DMS153 (cell line): Measurements from ENCODE around the gene CTDP1.
"Not testable (repeated sequence)": the region's sequence is repeated elsewhere in the genome, so short reads cannot be mapped to it uniquely, and the experiment has no call there.

Experiments
- DNase-seq: peaks from one replicate; lab custom pipeline; 2025; lab: John Stamatoyannopoulos, UW

CTDP1 gene

GRCh38 chr18:79725486-79725885, 45.9 kb downstream of the CTDP1 start:
- no peak for DNase-seq

DNA sequence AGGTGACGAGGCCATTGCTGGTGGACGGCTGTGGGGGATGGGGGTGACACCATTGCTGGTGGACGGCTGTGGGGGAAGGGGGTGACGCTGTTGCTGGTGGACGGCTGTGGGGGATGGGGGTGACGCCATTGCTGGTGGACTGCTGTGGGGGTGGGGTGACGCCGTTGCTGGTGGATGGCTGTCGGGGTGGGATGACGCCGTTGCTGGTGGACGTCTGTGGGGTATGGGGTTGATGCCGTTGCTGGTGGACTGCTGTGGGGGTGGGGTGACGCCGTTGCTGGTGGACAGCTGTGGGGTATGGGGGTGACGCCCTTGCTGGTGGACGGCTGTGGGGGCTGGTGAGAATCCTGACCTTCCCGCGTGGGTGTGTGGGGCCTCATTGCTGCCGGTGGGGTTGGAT, 47.1 kb downstream of the CTDP1 start:
- DNase-seq, result no peak

DNA sequence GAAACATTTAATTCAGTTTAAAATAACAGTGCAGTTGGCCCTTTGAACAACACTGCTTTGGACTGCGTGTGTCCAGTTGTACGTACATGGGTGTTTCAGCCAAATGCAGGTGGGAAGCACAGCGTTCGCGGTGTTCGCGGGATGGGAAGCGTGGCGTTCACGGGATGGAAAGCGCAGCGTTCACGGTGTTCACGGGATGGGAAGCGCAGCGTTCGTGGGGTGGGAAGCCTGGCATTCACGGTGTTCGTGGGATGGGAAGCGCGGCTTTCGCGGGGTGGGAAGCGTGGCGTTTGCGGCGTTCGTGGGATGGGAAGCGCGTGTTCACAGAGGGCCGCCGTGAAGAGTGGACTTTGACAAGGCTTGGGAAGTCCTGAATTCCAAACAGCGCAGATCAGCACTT, 47.6 kb downstream of the CTDP1 start:
- no peak for DNase-seq

DNA sequence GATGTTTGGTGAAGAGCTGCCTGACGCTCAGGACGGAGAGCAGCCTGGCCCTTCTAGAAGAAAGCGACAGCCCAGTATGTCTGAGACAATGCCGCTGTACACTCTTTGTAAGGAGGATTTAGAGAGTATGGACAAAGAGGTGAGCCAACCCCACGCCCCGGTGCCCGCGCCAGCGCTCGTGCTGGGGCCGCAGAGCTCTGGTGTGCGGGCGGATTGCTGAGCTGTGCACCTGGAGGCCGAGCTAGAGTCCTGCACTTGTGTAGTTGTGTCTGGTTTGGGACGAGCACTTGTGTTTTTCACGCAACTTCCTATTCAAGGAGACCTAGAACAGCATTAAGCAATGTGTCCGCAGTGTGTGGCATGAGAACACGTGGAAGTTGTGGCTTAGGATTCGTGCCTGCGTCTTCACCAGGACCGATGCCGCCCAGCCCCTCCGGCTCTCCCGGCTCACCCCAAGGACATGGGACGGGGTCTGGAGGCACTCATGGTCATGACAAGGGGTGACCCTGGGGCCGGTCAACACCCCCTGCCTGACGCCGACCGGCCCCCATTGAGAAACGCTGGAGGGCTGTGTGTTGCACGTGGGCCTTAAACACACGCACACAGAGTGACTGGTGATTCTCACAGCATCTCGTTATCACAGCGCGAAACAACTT, 49.5 kb downstream of the CTDP1 start:
- DNase-seq, result no peak

GRCh38 chr18:79729611-79730010, 50.0 kb downstream of the CTDP1 start:
- no peak for DNase-seq

DNA sequence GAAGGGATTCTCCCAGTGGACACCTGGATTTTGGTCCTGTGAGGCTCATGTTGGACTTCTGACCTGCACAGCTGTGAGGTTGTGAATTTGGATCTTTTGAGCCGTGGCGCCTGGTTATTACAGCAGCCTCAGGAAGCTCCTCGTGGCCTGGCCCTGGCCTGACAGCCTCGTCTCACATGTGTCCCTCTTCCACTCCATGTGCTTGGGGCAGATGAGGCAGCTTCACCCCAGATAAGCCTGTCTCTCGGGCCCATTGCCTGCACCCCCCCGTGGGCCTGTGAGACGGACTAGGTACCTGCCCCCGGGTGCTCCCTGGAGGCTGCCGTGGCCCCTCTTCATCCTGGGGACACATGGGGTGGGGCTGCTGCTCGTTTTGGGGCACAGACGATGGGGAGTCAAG, 51.2 kb downstream of the CTDP1 start:
- no peak for DNase-seq

DNA sequence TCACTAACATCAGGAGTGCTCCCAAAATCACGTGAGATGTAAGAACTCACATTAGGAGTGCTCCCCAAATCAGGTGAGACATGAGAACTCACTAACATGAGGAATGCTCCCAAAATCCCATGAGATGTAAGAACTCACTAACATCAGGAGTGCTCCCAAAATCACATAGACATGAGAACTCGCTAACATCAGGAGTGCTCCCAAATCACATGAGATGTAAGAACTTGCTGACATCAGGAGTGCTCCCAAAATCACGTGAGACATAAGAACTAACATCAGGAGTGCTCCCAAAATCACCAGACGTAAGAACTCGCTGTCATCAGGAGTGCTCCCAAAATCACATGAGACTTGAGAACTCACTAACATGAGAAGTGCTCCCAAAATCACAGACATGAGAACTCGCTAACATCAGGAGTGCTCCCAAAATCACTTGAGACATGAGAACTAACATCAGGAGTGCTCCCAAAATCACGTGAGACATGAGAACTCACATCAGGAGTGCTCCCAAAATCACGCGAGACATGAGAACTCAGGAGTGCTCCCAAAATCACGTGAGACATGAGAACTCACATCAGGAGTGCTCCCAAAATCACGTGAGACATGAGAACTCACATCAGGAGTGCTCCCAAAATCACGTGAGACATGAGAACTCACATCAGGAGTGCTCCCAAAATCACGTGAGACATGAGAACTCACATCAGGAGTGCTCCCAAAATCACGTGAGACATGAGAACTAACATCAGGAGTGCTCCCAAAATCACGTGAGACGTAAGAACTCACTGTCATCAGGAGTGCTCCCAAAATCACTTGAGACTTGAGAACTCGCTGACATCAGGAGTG, 52.5 kb downstream of the CTDP1 start:
- DNase-seq, result not testable (repeated sequence)

- DNase-seq, result no peak
Measured at GRCh38 chr18:79732721-79733025, 53.1 kb downstream of the CTDP1 start.

DNA sequence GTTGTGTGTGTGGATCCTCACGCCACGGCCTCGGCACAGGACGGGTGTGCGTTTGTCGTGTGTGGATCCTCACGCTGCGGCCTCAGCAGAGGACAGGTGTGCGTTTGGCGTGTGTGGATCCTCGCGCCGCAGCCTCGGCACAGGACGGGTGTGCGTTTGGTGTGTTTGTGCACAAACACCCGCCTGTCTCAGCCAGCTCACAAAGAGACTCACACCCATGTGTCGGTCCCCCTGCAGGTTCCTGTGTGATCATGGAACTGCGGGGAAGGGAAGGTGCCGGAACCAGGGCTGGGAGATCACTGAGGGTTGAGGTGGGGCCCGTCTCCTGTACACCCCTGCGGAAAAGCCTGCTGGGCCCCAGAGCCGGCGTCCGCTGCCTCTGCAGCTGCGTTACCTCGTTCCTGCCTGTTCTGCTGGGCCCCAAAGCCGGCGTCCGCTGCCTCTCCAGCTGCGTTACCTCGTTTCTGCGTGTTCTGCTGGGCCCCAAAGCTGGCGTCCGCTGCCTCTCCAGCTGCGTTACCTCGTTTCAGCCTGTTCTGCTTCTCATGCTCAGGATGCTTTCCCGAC, 53.6 kb downstream of the CTDP1 start:
- no peak for DNase-seq

DNA sequence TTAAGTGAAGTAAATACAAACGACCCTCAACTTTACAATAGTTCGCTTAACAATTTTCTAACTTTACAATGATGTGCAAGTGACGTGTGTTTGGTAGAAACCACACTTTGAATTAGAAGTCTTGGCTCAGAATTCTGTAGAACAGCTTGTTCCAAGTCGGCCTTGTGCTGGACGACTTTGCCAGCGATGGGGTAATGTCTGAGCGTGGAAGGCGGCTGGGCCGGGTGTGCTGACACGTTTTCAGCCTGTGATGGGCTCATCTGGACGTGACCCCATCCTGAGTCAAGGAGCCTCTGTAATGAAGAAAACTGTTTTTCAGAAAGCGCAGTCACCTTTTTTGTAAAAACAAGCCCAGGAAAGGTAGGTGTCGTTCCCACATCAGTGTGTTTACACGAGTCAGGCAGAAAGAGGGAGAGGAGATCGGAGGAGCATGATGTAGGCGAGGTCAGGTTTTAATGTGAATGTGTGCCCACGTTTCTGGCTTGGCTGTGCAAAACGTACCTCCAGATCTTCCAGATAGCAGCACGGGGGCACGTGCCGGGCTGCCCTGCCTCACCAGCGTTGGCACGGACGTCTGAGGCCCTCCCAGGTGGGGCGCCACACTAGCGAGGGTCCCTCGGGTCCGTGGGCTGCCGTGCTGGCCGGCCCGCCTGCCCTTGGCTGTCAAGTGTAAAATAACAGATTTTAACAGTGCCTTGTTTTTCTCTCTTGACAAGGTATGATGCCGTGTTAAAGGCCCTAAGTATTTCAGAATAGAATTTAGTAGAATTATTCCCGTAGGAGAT, 54.6 kb downstream of the CTDP1 start:
- DNase-seq, result no peak

GRCh38 chr18:79735071-79735980, 55.7 kb downstream of the CTDP1 start:
- no peak for DNase-seq

DNA sequence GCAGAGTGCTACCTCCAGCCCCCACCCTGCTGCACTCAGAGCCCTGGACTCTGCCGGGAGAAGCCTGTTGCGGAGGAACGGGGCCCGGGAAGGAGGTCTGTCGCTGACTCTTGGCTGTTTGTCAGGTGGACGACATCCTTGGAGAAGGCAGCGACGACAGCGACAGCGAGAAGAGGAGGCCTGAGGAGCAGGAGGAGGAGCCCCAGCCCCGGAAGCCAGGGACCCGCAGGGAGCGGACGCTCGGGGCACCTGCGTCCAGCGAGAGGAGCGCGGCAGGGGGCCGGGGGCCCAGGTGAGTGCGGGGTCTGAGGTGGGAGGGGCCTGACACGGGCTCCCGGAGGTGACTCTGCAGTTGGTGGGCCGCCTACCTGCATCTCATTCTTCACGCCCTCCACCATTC, 56.6 kb downstream of the CTDP1 start:
- DNase-seq, result no peak

DNA sequence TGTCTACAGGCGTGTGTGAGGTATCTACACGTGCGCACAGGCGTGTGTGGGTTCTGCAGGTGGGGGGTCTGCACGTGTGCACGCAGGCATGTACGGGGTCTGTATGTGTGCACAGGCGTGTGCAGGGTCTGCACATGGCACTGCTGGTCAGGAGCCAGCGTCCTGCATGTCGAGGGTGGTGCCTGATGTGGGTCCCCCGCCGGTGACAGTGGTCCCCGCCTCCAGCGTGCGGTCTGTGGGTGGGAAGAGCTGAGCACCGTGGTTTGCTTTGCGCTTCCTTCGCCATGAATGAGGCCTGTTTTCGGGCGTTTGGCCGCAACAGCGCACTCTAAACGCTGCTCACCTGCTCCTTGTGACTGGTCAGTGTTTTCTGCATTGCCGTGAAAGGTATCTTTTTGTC, 57.2 kb downstream of the CTDP1 start:
- DNase-seq, result no peak

GRCh38 chr18:79737426-79737825, 57.8 kb downstream of the CTDP1 start:
- no peak for DNase-seq

DNA sequence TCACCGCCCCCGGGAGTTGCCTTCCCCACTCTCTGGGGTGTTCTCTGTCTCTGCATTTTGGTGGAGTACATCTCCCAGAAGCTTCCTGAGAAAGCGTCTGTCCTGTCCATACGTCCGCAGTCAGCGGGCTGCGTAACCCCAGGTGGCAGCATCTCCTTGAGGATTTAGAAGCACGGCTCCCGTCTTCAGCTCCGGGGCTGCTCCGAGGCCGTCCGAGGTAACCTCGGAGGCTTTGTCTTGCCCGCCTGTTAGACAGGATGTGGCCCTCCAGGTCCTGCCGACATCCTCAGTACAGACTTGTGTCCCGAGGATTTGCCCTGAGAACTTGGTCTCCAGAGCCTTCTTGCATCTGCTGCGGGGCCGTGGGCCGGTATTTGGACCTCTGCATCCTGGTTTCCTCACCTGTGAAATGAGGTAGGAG, 58.4 kb downstream of the CTDP1 start:
- DNase-seq, result no peak

DNA sequence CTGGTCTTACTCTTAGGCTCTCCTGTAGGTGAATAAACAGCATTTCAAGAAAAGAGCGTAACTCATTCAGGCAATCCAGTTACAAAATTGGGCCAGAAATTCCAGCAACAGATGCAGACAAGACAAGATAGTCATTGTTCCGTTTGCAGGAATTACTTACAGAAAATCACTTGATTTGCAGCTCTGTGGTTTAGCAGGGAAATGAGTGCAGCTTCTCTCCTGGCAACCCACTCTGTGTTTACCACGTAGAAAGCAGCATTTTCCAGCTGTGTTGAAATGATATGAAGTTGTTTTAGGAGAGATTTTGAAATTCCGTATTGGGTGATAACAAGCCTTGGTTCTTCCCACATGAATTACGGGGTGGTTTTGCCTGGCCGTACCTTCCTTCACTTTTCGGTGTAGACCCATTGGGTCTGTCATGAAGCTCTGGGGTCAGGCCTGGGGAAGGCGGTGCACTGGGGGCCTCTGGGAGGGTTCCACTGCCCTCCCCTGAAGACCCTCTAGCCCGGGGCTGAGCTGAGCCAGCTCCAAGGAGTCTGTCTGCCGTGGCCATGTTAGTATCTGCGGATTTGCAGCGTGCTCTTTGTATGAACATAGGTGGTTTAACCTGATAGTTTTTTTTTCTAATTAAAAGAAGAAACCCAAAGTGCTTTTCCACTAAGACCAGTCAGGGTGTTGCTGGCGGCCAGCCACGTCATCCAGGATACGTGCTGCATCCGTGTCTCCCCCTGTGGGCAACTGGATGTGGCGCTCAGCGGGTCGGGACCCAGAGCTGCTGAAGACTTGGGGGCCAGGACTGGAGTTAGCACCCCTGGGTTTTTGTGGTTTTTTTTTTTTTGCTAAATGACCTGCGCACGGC, 59.2 kb downstream of the CTDP1 start:
- no peak for DNase-seq

DNA sequence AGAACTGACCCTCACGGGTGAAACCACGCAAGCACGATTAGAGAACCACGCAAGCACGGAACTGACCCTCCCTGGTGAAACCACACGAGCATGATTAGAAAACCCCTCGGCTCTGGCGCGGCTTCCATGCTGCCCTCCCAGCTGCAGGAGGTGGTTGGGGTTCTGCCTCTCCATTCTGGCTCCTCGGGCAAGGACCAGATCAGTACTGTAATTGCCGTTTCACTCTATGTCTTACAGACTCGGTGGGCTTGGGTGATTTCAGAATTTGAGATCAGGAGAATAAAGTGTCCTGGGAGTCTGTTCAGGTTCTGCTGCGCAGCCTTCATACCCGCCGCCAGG, 59.8 kb downstream of the CTDP1 start:
- no peak for DNase-seq

- DNase-seq, result not testable (repeated sequence)
Measured at GRCh38 chr18:79740047-79740446, 60.4 kb downstream of the CTDP1 start.

DNA sequence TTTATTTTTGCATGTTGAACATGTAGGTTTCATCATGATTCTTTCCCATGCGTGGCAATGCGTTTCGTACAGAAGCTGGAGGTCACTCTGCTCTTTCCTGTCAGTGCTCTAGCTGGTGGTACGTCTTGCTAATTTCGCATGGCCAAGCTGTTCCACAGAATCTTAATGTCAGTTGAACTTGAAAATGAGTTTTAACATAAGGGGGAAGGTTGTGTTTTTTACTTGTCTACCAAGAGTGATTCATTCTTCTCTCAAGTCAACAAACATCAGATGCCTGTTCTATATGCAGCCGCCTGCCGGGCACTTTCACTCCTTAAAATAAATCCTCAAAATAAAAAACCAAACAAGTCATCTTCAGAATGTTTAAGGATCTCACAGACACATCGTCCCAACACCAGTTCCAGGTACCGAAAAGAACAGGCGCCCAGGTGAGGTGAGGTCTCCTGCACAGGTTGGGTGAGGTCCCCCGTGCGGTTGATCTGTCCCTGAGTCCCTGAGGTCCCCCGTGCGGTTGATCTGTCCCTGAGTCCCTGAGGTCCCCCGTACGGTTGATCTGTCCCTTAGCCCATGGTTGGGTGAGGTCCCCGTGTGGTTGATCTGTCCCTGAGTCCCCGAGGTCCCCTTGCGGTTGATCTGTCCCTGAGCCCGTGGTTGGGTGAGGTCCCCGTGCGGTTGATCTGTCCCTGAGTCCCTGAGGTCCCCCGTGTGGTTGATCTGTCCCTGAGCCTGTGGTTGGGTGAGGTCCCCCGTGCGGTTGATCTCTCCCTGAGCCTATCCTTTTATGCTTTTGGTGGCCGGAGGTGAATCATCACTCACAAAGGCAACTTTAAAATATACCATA, 61.1 kb downstream of the CTDP1 start:
- DNase-seq, result no peak

DNA sequence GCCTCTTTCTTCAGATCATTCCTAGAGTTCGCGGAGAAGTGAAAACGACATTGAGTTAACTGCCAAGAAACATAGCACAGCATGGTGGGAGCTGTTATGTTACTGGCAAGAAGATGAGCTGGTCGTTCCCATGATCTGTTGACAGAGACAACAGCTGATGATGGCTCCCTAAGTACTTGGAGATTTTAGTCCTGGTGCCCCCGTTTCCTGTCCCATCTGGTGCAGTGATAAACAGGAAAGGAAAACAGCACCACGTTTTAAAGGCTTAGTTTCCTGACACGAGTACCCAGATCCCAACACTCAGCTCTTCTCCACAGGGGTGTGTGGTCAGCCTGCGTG, 61.7 kb downstream of the CTDP1 start:
- no peak for DNase-seq
